Measurements from ENCODE around the gene MRPL43. TPM values are rescaled to one million over a fixed set of nuclear protein-coding genes. Genes with fewer than 3 reads are reported as not detected.
A peak's percentile ranks its signal among the peaks of the same experiment; 100 is the strongest.

The MRPL43 gene
- total RNA-seq, 6 experiments from 2014 or later = 101 to 120 (median 115) TPM

GRCh38 chr10:101018118-101018599 is 30.9 kb upstream of the MRPL43 start:
- Mint-ChIP-seq H3K27me3 (ENCODE audit: insufficient read depth) (peaks cover 12% of the 10 kb centered on the region), H3K4me1 (ENCODE audit: low read depth) (peaks cover 31% of the 10 kb centered on the region), H3K9me3 (no peaks in the 10 kb centered on the region), H3K27ac (no peak overlapping the region), H3K4me3 (no peak overlapping the region), H3K36me3 (ENCODE audit: low read depth) (no peaks in the 10 kb centered on the region)
- no peak for DNase-seq
- no peak for TF ChIP-seq CTCF (IDR thresholded peaks at IDR 0.05)

- Mint-ChIP-seq H3K27ac (no peak overlapping the region), H3K27me3 (ENCODE audit: insufficient read depth) (peaks cover 12% of the 10 kb centered on the region), H3K4me3 (no peak overlapping the region), H3K36me3 (ENCODE audit: low read depth) (no peaks in the 10 kb centered on the region), H3K4me1 (ENCODE audit: low read depth) (peaks cover 41% of the 10 kb centered on the region), H3K9me3 (no peaks in the 10 kb centered on the region)
- no peak for TF ChIP-seq CTCF (IDR thresholded peaks at IDR 0.05)
- no peak for DNase-seq
Measured at GRCh38 chr10:101016814-101017213, 29.5 kb upstream of the MRPL43 start.

- H3K27ac Mint-ChIP-seq = peak overlapping the region; percentile 83
- no peak for DNase-seq
- peaks cover 41% of the 10 kb centered on the region for H3K4me1 Mint-ChIP-seq (ENCODE audit: low read depth)
- TF ChIP-seq CTCF (IDR thresholded peaks at IDR 0.05) = no peak
- H3K4me3 Mint-ChIP-seq = no peak overlapping the region
- H3K36me3 Mint-ChIP-seq (ENCODE audit: low read depth) = no peaks in the 10 kb centered on the region
- no peaks in the 10 kb centered on the region for H3K9me3 Mint-ChIP-seq
- H3K27me3 Mint-ChIP-seq (ENCODE audit: insufficient read depth) = peaks cover 9% of the 10 kb centered on the region
Measured at GRCh38 chr10:101015582-101015973, 28.3 kb upstream of the MRPL43 start.

- Mint-ChIP-seq H3K9me3 (no peaks in the 10 kb centered on the region), H3K27me3 (ENCODE audit: insufficient read depth) (peaks cover 9% of the 10 kb centered on the region), H3K27ac (peak overlapping the region; percentile 83), H3K4me3 (no peak overlapping the region), H3K36me3 (ENCODE audit: low read depth) (no peaks in the 10 kb centered on the region), H3K4me1 (ENCODE audit: low read depth) (peaks cover 41% of the 10 kb centered on the region)
- DNase-seq = peak; percentile 99
- TF ChIP-seq CTCF (IDR thresholded peaks at IDR 0.05) = no peak
Measured at GRCh38 chr10:101014966-101015581, 27.8 kb upstream of the MRPL43 start.

GRCh38 chr10:101014230-101014884 is 27.1 kb upstream of the MRPL43 start:
- H3K4me1 Mint-ChIP-seq (ENCODE audit: low read depth) = peaks cover 41% of the 10 kb centered on the region
- peak overlapping the region; percentile 83 for H3K27ac Mint-ChIP-seq
- H3K9me3 Mint-ChIP-seq = no peaks in the 10 kb centered on the region
- peak; percentile 55 for DNase-seq
- H3K36me3 Mint-ChIP-seq (ENCODE audit: low read depth) = no peaks in the 10 kb centered on the region
- H3K4me3 Mint-ChIP-seq = peak overlapping the region; percentile 12; the same call in 1 of the 2 replicates
- peaks cover 9% of the 10 kb centered on the region for H3K27me3 Mint-ChIP-seq (ENCODE audit: insufficient read depth)
- peak; percentile 88 for TF ChIP-seq CTCF (IDR thresholded peaks at IDR 0.05)

All from HFFc6 (cell line).